Measurements from ENCODE around the gene C10orf90. TPM values are rescaled to one million over a fixed set of nuclear protein-coding genes. Genes with fewer than 3 reads are reported as not detected.

C10orf90 gene
- total and polyA plus RNA-seq, 3 donors from 2014 or later, result 4.3 to 17.6 (median 10.3) TPM

DNA sequence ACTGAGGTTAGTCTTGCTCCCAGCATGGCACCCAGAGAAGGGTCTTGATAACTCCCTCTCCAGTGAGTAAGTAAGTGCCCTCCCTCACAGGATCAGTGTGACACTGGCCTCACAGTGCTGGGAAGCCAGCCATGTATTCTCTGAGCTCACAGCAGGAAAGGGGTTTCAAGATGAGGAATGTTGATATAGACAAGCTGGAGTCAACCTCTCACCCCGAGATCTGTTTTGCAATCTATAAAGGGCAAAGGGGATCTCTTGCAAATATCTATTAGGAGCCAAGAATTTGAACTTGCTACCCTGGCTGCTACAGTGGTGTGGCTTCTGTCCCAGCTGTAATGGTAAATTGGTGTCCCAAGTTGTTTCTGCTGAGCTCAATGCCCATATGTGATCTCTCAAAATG lies 212.0 kb downstream of the C10orf90 start:
- Histone ChIP-seq H3K9me3 (no peaks in the 10 kb centered on the region), H3K27me3 (no peaks in the 10 kb centered on the region), H3K36me3 (ENCODE audit: low read depth, missing control alignments) (no peaks in the 10 kb centered on the region), H3K4me1 (no peaks in the 10 kb centered on the region), H3K27ac (no peak overlapping the region), H3K4me3 (no peak overlapping the region)
- TF ChIP-seq, protein P1, sequence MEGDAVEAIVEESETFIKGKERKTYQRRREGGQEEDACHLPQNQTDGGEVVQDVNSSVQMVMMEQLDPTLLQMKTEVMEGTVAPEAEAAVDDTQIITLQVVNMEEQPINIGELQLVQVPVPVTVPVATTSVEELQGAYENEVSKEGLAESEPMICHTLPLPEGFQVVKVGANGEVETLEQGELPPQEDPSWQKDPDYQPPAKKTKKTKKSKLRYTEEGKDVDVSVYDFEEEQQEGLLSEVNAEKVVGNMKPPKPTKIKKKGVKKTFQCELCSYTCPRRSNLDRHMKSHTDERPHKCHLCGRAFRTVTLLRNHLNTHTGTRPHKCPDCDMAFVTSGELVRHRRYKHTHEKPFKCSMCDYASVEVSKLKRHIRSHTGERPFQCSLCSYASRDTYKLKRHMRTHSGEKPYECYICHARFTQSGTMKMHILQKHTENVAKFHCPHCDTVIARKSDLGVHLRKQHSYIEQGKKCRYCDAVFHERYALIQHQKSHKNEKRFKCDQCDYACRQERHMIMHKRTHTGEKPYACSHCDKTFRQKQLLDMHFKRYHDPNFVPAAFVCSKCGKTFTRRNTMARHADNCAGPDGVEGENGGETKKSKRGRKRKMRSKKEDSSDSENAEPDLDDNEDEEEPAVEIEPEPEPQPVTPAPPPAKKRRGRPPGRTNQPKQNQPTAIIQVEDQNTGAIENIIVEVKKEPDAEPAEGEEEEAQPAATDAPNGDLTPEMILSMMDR (IDR thresholded peaks at IDR 0.05), result no peak
- no peak for TF ChIP-seq POLR2A (IDR thresholded peaks at IDR 0.05)
- WGBS, 2 donors, result 44 to 55% methylated on average over 1 of the region's 1 CpG
- no peak for DNase-seq
- intact Hi-C loops (cut with DNase I; ENCODE audit: low total_unique reads), result no loop called here

DNA sequence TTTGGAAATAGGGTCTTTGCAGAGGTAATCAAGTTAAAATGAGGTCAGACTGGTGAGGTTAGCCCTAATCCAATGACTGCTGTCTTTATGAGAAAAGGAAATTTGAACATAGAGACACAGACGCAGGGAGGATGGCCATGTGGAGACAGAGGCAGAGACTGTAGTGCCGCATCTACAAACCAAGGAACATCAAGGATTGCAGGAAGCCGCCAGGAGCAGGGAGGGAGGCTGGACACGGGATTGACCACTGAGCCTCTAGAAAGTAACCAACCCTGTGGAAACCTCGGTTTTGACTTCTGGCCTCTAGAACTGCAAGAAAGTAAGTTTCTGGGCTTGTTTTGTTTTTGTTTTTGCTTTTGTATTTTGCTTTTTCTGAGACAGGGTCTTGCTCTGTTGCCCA lies 213.9 kb downstream of the C10orf90 start:
- intact Hi-C loops (cut with DNase I; ENCODE audit: low total_unique reads), result no loop called here
- Histone ChIP-seq H3K9me3 (no peaks in the 10 kb centered on the region), H3K36me3 (ENCODE audit: low read depth, missing control alignments) (no peaks in the 10 kb centered on the region), H3K4me1 (no peaks in the 10 kb centered on the region), H3K27me3 (no peaks in the 10 kb centered on the region), H3K27ac (no peak overlapping the region), H3K4me3 (no peak overlapping the region)
- no peak for DNase-seq
- 87 to 92% methylated on average over 5 of the region's 5 CpGs for WGBS, 2 donors
- TF ChIP-seq, protein P1 (IDR thresholded peaks at IDR 0.05), result no peak
- TF ChIP-seq POLR2A (IDR thresholded peaks at IDR 0.05), result no peak

DNA sequence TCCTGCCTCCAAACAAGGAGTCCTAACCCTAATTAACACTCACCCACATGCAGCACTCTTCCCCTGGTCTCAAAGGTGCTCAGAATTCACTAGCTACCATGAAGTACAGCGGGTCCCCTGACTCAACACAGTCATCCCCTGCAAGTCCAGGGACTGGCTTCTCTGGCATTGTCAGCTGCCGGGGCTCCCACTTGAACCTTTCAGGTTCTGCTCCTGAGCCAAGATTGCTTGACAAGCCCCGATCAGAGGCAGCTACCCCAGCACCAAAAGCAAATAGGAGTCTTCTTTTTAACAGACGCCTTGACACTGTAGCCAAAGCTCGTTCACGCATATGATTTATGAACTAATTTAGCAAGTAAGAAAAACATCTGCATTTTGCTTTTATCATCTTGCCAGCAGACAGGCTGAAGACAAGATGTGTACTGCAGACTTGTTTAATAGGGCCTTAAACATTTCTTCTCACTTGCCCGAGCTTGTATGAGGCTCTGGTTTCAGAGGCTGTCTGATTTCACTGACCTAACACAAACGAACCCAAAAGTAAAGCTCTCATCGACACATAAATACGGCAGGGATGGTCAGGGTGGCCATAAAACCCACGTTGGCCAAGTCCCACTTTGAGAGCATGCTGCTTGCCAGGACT lies 214.6 kb downstream of the C10orf90 start:
- DNase-seq, result no peak
- H3K27ac ChIP-seq, result no peak overlapping the region
- TF ChIP-seq, protein P1 (IDR thresholded peaks at IDR 0.05), result no peak
- no peak for TF ChIP-seq POLR2A (IDR thresholded peaks at IDR 0.05)
- H3K36me3 ChIP-seq (ENCODE audit: low read depth, missing control alignments), result no peaks in the 10 kb centered on the region
- H3K4me1 ChIP-seq, result no peaks in the 10 kb centered on the region
- intact Hi-C loops (cut with DNase I; ENCODE audit: low total_unique reads), result no loop called here
- H3K27me3 ChIP-seq, result no peaks in the 10 kb centered on the region
- H3K4me3 ChIP-seq, result no peak overlapping the region
- no peaks in the 10 kb centered on the region for H3K9me3 ChIP-seq
- 46 to 54% methylated on average over 11 of the region's 11 CpGs for WGBS, 2 donors

DNA sequence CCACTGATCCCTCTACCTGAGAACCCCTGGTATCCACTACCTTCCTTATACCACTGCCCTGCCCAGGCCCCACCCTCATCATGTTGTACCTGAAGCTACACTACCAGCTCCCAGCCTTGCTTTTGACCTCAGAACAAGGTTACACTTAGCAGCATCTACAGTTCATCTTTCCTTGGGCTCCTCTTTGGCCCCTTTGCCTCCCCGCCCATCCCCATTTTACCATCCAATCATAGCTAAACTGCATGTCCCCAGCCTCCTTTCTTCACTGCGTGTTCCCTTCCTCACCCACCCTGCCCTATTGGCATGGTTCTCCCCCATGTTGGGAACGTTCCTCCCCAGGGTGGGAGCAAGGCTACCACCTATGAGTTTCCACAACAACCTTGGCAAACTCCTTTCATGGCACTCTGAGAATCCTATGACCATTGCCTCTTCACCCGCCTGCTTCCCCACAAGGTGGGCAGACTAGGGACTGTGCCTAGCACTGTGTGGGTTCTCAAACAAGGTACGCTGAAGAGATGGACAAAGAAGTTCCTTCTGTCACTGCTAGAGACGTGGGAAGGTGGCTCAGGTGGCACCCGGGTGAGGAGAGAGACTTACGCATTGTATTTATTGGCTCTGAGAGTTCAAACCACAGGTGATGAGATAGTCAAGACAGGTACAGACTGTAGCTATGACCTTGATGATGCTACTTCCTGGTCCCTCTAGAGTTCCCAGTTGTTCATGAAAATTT lies 215.3 kb downstream of the C10orf90 start:
- no peak for DNase-seq
- Histone ChIP-seq H3K9me3 (no peaks in the 10 kb centered on the region), H3K27ac (no peak overlapping the region), H3K27me3 (no peaks in the 10 kb centered on the region), H3K4me1 (no peaks in the 10 kb centered on the region), H3K4me3 (no peak overlapping the region), H3K36me3 (ENCODE audit: low read depth, missing control alignments) (no peaks in the 10 kb centered on the region)
- intact Hi-C loops (cut with DNase I; ENCODE audit: low total_unique reads), result no loop called here
- no peak for TF ChIP-seq POLR2A (IDR thresholded peaks at IDR 0.05)
- TF ChIP-seq, protein P1 (IDR thresholded peaks at IDR 0.05), result no peak
- WGBS, 2 donors, result 94 to 95% methylated on average over 8 of the region's 8 CpGs

All from testis (tissue), 3 donors.